LHCN-M2 (cell line): ENCODE measurements around the gene MZT2B. TPM values are rescaled to one million over a fixed set of nuclear protein-coding genes. Genes with fewer than 3 reads are reported as not detected.
"Not testable (repeated sequence)": the region's sequence is repeated elsewhere in the genome, so short reads cannot be mapped to it uniquely, and the experiment has no call there.

Experiments used
- DNase-seq: peaks from one replicate; pipeline ENCODE4 v3.0.0-alpha.2; 2012; ENCODE audit warnings: low read depth
- total RNA-seq: library from RNA; depleted of rRNA; stranded (reverse); fragments of >200 nt; gene quantifications from 2 replicates; pipeline ENCODE4 v1.2.3, GENCODE V29; 2014

The MZT2B gene
- total RNA-seq, 1 experiment from 2014 or later: 161 TPM

DNA sequence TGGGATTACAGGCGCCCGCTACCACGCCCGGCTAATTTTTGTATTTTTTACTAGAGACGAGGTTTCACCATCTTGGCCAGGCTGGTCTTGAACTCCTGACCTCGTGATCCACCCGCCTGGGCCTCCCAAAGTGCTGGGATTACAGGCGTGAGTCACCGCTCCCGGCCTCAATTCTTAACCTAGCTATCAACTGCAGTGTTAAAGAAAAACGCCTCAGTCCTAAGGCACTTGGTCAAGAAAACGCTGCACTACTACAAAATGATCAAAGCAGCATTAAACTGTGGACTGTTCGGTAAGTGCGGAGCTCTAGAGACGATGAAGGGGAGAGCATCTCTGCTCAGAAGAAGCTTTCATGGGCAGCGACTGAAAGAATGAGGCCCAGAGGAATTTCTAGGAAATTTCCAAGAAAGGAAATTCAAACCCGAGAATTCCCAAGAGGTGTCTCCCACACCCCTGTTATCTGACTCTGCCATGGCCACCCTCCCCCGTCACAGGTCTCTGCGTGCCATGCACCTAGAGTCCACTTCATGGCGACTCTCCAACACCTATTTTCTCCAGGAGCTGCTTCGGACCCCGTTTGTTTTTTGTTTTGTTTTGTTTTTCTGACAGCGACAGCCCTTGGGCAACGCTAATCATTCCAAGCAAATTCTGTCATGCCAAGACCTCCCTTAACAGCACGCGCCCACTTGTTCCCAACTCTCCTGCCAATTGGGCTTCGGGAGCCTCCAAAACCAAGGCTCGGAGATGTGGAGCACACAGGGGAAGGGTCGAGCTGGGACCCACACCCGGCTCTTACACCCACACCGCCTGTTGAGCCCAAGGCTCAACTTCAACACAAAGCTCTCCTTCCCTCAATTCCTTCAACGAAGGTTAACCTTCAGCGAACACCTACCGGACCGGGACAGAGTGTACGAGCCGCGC is 1.4 kb upstream of the MZT2B start:
- DNase-seq: peak; percentile 18

DNA sequence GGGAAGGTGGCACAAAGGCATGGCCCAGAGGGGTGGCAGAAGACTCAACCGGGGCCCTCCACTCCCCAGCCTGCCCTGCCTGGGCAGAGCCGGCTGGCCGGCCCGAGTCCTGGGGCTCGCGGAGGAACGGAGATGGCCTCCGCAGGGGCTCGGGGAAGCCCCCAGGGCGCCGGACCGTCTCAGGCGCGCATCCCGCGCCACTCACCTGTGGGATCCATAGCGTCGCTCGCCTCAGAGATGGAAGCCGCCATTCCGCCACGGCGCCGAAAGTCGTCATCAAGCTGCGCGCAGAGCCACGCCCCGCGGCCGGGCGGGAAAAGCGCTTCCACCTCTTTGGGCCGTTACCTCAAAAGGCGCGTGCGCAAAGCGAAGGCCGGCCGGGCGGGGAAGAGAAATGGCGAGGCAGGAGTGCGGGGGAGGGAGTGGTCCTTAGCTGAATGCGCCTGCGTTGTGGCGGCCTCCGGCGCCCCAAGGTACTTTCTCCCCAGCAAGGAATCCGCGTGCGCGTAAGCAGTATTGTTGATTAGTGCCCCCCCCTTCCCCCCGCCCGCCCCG is 660 bp upstream of the MZT2B start, which contains the start of gene SMPD4:
SMPD4 (minus strand) TSS at position 278 of the 555 bp plus-strand sequence. CDS start 5,010 bp downstream, outside the sequence.
- DNase-seq: peak; percentile 93

DNA sequence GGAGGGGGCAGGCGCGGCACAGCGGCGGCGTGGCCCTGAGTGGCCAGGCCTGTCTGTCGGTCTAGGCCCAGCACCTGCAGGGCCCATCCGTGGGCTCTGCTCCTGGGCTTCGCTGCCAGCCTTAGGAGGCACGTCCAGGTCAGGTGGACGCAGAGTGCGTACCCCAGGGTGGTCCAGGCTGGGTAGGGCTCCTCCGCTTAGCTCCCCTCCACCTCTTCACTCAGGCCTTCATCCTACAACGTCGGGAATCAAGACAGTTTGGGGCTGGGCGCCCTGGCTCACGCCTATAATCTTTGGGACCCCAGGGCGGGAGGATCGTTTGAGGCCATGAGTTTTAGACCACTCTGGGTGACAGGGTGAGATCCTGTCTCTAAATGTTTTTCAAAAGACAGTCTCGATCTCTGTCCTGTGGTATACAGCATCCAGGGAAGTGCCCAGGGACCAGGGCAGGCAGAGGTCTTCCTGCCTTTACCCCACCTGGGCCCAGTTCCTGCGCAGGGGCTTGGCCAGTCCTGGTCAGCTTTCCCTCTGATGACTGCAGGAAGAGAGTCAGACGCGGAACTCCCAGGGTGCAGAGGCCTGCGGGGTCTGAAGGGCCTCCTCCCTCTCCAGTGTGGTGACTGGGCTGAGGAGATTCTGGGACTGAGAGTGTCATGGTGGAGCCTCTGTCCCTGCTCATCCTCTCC is 907 bp downstream of the MZT2B start:
- DNase-seq: not testable (repeated sequence)

DNA sequence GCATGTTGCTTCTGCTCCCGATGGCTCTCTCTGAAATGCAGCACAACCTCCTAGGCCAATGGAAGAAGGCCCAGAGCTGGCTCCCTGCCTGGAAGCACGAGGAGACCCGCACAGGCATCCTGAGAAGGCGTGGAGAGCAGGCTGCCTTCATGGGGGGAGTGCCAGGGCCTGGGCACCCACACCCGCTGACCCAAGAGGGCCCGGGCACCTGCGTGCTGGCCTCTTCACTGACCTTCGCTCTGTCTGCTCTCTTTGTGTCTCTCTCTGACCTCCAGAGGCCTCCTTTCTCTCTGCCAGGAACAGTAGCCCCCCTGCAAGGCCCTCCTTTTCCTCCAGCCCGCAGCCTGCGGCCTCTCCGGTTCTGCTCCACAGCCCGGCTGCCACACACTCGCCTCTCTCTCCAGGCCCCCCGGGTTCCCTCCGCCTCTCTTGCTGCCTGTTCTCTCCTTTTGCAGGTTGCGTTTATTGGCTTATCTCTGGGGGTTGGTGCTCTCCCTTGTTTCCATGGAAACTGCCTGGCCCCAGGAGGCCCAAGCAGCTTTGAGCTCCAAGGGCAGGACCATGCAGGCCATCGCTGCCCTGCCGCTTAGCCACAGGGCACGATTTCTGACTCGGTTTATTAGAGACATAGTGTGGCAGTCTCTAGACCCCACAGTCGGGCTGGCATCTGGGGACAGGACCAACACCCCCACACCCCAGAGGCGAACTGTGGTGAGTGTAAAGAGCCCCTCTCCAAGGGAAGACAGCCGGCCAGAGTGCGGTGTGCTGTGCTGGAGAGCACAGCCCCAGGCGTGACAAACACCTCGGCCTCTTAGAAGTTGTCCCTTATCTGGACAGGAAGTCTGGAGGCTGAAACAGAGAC is 1.7 kb downstream of the MZT2B start:
- no peak for DNase-seq

DNA sequence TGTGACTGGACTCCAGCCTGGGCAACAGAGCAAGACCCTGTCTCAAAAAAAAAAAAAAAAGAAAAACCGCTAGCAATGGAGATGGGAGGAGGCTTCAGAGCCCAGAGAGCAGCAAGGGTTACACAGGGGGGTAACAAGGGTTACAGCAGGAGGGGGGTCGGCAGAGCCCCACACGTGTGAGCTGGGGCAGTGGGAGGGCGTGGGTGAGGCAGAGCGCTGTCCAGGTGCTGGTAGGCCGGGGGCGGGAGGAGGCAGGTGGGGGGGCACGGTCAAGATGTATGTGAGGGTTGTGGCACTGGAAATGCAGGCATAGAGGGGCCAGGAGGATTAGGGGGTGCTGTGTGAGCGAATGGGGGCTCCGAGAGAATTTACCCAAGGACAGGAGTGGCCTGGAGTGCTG is 3.4 kb downstream of the MZT2B start:
- no peak for DNase-seq

DNA sequence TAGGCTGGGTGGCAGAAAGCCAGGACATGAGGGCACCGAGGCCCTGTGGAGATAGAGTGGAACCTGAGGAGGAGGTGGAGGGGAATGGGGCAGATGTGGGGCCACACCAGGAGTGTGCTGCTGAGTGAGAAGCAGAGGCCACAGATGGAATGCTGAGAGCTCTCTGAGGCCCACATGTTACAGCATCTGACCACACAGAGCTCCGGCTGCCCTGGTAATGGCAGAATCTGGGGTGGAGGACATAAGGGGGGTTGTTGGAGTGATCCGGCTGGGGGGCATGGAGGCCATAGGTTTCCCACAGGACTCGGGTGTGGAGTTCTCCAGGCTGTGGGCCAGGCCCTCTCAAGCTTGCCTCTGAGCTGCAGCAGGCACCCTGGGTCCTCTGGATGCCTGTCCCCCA is 3.8 kb downstream of the MZT2B start:
- no peak for DNase-seq

DNA sequence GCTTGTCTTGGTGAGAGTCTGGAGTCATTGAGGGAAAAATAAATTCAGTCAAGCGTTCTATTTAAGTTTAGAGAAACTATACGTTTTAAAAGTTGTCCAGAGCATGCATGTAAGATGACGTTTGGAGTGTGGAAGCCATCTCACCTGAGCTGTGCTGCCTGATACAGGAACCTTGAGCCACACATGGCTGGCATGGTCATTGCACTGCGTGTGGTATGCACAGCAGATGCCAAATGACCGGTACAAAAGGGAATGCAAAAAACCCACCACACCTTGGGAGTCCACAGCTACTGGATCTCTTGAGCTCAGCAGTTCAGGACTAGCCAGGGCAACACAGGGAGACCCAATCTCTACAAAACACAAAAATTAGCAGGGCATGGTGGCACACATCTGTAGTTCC is 4.3 kb downstream of the MZT2B start:
- DNase-seq: no peak

DNA sequence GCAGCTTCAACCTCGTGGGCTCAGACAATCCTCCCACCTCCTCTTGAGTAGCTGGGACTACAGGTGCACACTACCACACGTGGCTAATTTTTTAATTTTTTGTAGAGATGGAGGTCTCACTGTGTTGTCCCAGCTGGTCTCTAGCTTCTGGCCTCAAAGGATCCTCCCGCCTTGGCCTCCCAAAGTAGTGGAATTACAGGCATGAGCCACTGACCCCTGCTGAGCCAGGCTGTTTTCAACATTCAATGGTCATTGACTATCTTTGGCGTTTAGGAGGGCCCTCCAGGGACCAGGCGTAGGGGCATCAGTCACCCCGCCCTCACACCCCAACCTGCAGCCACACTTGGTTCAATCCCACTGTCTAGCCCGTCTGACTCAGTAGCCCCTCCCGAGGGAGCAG is 5.2 kb downstream of the MZT2B start:
- DNase-seq: no peak

DNA sequence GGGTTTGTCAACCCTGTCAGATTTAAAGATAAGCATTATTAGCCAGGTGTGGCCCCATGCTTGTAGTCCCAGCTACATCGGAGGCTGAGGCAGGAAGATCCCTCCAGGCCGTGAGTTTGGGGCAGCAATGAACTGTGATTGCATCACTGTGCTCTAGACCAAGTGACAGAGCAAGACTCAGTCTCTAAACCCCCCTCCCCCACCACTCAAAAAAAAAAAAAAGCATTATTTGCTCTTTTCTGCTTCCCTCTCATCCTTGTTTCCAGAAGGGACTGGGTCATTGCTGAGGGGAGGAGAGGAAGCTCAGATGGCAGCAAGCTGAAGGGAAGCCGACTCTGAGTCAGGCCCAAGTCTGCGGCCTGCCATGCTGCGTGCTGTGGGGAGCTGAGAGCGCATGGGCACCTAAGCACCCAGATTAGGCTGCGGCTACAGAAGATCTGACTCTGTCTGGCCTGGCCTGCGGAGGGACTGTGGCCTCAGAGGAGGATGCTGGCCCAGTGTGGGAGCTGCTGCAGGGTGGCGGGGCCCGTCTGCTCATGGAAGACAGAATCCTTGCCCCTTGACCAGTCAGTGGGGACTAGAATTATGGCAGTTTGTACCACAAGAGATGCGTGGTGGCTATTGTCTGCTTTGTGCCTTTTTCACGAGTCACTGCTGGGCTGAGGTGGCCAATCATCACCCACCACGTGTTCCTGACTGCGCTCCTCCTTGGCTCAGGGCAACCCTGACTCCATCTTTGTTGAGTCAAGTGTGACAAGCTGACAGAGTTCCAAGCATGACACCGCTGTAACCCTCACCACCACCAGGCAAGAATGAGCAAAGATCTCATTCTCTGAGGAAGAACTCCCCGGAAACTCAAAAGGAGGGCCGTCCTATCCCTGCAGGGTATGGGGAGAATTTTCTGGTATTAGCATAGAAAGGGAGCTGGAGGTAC is 6.1 kb downstream of the MZT2B start:
- not testable (repeated sequence) for DNase-seq

DNA sequence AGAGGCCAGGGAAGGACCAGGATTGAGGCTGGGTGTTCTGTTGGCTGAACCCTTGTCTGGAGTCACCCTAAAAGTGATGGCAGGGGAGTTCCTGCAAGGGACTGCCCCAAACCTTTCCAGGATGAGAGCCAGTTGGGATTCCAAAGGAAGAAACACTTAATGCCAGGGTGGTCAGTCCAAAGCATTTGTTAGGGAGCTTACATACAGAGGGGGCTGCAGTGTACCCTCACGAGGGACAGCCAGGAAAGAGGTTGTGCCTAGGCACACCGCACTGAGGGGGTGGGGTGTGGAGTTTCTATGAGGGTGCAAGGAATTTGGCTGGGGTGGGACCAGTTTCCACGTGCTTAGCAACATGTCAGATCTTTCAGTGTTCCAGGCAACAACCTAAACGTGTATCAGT is 6.9 kb downstream of the MZT2B start:
- DNase-seq: not testable (repeated sequence)

DNA sequence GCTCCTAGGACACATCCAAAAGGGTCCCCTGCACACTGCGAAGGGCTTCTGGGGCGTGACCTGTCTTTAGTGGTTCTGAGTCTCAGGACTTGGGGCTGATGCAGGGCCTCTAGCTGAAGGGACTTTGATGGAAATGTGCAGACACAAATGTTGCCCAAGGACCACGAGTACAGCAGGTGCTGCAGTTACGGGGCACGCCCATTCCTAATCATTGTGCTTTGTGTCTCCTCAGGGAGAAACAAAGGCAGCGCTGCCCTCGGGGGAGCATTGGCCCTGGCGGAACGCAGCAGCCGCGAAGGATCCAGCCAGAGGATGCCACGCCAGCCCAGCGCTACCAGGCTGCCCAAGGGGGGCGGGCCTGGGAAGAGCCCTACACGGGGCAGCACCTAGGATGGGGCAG is 8.2 kb downstream of the MZT2B start:
- DNase-seq: no peak

DNA sequence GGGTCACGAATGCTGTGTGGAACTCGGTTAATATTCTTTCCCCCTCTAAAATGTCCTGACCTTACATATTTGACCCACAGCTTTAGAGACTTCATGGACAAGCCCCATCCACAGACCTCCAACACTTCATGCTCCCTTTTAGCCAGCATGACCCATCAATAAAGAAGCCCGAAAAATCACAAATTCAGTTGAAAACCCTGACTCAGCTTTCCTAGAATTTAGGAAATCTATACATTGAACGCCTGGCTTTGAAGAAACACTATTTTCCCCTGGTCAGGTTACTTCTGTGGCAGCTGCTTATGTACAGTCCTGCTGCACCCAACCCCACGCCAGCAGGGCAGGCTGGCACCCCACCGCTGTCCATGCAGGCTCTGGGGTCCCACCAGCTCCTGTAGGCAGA is 9.3 kb downstream of the MZT2B start:
- not testable (repeated sequence) for DNase-seq

DNA sequence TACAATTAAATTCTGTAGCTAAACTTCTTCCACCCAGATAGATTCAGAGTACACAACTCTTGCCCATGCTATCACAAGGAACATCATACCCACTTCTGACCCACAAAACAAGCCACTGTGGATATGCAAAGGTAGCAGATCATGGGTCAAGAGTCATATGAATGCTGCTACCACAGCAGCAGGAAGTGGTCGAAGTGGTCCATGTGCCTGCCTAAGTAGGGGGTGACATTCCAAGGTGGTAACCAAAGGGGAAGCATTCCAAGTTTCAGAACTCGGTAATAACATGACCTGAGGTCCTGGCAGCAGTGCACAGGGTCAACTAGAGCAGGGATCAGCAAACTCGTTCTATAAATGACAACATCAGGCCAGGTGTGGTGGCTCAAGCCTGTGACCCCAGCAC is 10.4 kb downstream of the MZT2B start:
- DNase-seq: not testable (repeated sequence)

DNA sequence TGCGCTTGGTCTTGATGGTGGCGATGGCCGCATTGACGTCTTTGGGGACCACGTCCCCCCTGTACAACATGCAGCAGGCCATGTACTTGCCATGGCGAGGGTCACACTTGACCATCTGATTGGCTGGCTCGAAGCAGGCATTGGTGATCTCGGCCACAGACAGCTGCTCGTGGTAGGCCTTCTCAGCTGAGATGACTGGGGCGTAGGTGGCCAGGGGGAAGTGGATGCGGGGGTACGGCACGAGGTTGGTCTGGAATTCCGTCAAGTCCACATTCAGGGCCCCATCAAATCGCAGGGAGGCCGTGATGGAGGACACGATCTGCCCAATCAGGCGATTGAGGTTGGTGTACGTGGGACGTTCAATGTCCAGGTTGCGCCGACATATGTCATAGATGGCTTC is 11.8 kb downstream of the MZT2B start:
- not testable (repeated sequence) for DNase-seq

DNA sequence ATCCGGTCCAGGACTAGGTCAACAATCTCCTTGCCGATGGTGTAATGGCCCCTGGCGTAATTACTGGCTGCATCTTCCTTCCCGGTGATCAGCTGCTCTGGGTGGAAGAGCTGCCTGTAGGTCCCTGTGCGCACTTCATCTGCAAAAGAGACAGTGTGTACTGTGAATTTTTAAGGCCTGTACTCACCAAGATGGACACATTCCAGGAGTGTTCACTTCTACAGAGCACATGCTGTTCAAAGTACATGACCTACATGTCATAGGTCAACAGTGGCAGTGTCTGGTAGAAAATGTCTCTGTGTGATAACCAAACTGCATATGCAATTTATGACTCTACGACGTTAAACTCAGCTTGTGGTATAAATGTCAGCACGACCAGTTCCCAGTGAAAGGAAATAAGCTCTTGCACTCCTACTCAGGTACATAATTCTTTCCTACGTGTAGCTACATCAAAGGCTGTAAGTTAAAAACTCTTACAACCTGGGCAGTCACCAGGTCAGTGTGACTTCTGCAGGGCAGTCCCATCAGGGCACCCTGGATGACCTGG is 13.1 kb downstream of the MZT2B start:
- not testable (repeated sequence) for DNase-seq

DNA sequence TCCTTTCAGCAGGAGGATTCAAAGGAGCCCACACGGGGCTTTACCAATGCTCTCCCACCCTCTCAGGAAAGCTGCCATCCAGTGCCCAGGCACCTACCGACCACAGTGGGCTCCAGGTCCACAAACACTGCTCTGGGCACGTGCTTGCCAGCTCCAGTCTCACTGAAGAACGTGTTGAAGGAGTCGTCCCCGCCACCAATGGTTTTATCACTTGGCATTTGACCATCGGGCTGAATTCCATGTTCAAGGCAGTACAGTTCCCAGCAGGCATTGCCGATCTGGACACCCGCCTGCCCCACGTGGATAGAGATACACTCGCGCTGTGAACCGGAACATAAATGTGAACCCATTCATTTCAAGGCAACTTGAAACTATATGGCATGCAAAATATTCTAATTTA is 14.0 kb downstream of the MZT2B start:
- DNase-seq: not testable (repeated sequence)

DNA sequence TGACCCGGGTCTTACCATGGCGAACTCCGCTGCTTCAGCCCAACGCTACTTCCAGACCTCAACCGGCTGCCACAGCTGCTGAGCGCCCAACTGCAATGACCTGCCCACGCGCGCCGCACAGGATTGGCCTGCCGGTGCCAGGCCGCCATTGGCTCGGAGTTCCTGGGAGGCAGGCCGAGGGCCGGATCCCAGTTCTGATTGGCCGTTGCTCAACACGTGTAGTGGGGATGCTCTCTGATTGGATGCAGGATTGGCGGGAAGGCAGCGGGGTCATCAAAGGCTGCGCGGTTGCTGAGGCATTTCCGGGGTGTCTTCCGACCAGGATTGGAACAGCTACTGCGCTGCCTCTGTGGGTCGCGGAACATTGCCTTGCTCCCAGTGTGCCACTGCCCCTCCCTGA is 16.3 kb downstream of the MZT2B start, which contains the start of gene TUBA3E:
TUBA3E (minus strand) TSS at position 97 of the 400 bp plus-strand sequence; CDS start at position 18, 79 bp downstream.
- DNase-seq: no peak

DNA sequence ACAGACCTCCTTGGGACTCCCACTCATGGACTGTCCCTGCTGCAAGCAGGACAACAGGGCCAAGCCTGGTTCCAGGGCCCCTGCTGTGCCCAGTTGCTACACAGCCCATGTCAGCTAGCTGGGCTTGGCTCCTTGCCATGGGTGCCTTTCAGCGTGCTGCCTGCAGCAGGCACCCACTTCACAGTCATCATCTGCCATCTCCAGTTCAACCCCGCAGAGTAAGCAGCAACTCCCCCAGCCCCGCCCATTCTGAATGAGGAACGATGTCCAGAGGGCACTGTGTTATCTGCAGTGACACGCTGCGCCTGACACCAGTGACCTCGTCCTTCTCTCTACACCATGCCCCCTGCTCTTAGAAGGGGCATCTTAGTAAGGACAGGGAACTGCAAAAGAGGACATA is 20.5 kb downstream of the MZT2B start:
- not testable (repeated sequence) for DNase-seq

DNA sequence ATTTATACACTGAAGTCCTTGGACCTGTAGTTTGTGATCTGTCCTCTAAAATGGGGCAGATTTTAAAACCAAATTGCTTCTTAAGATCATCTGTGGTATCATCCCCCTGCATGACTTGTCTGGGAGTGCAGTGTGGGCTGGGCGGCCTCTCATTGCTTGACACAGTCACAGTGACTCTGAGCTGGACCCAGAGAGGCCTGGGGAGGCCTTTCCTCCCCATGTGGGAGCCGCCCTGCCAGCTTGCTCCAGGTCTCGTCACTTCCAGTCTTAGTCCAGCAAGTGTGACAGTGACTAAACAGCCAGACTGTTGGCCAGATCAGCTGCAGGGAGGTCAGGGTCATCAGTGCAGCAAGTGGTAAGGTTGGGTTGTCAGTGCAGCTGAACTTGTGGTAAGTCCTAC is 21.1 kb downstream of the MZT2B start:
- DNase-seq: not testable (repeated sequence)

DNA sequence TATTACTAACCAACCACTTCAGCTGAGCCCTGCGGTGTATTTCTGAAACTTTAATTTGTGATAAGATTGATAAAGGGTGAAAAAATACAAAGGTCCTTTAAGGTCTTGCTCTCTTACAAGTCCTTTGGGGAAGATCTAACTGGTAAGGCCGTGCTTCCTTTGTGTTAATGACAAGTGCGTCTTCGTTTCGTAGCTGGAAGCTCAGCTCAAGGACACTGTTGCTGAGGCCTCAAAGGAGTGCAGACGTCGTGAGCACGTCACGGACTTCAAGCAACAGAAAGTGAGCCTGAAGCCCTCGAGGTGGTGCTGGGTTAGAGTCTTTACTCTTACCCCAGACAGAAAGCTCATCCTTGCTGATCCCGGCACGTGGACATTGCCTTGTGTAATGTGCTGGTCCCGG is 25.0 kb downstream of the MZT2B start:
- DNase-seq: not testable (repeated sequence)
